ENCODE measurements around the gene VAPA. TPM values are rescaled to one million over a fixed set of nuclear protein-coding genes. Genes with fewer than 3 reads are reported as not detected.
"Not testable (repeated sequence)": the region's sequence is repeated elsewhere in the genome, so short reads cannot be mapped to it uniquely, and the experiment has no call there.

VAPA gene
- total RNA-seq, 4 donors from 2014 or later, result 188 to 221 (median 209) TPM

DNA sequence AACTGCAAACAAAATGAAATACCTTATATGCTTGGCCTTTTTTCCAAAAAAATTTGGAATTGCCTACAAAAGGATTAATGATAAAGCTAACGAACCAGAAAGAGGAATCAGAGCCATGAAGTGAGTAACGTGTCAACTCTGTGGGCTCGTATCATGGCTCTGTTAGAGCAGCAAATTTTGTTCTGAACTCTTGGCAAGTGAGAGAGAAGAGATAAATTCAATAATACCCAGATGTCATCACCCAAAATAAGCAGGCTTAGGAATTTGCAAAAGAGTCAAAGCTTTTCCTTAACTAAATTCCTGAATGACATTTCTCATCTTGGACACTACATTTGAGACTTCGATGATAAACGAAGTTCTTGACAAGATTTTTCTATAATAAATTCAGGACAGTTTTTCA lies 23.6 kb upstream of the VAPA start:
- no peak for DNase-seq (ENCODE audit: low spot score in 2 of 2)
- 65 to 67% methylated on average over 5 of the region's 5 CpGs for WGBS, 2 donors

DNA sequence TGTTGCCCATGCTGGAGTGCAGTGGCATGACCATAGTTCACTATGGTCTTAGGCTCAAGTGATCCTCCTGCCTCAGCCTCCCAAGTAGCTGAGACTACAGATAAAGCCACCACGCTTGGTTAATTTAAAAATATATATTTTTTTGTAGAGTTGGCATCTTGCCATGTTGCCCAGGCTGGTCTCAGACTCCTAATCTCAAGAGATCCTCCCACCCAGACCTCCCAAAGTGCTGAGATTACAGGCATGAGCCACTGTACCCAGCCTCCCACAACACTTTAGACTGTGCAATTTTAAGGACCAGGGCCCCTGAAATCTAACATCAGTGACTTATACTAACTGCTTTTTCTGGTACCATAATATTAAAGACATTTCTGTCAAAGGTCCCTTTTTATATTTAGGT lies 22.9 kb upstream of the VAPA start:
- H3K4me3 ChIP-seq (ENCODE audit: low read depth, poor library complexity, severe bottlenecking), result no peak overlapping the region
- intact Hi-C loops (cut with DNase I; ENCODE audit: low total_unique reads), result no loop called here
- no peak for DNase-seq (ENCODE audit: low spot score in 2 of 2)
- WGBS, 2 donors, result 88 to 93% methylated on average over 1 of the region's 1 CpG
- TF ChIP-seq, protein P1, sequence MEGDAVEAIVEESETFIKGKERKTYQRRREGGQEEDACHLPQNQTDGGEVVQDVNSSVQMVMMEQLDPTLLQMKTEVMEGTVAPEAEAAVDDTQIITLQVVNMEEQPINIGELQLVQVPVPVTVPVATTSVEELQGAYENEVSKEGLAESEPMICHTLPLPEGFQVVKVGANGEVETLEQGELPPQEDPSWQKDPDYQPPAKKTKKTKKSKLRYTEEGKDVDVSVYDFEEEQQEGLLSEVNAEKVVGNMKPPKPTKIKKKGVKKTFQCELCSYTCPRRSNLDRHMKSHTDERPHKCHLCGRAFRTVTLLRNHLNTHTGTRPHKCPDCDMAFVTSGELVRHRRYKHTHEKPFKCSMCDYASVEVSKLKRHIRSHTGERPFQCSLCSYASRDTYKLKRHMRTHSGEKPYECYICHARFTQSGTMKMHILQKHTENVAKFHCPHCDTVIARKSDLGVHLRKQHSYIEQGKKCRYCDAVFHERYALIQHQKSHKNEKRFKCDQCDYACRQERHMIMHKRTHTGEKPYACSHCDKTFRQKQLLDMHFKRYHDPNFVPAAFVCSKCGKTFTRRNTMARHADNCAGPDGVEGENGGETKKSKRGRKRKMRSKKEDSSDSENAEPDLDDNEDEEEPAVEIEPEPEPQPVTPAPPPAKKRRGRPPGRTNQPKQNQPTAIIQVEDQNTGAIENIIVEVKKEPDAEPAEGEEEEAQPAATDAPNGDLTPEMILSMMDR (IDR thresholded peaks at IDR 0.05), result no peak
- no peak for TF ChIP-seq POLR2A (IDR thresholded peaks at IDR 0.05)

More for the DNA sequence above, 23.6 kb upstream of the VAPA start:
- intact Hi-C loops (cut with DNase I; ENCODE audit: low total_unique reads), result no loop called here
- no peak overlapping the region for H3K4me3 ChIP-seq (ENCODE audit: low read depth, poor library complexity, severe bottlenecking)
- no peak for TF ChIP-seq POLR2A (IDR thresholded peaks at IDR 0.05)
- TF ChIP-seq, protein P1 (IDR thresholded peaks at IDR 0.05), result no peak

DNA sequence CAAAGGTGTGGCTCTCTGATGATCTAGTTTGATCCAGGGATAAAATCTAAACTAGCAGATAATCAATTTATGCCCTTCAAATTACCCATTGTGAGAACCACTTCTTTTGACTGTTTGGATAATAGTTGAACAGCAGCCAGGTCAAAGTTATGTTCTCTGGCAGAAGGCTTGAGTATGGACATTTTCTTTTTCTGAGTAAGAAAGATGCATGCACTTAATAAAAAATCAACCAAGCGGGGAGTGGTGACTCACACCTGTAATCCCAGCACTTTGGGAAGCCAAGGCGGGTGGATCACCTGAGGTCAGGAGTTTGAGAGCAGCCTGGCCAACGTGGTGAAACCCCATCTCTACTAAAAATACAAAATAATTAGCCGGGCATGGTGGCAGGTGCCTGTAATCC lies 22.3 kb upstream of the VAPA start:
- DNase-seq (ENCODE audit: low spot score in 2 of 2); intact Hi-C loops (cut with DNase I; ENCODE audit: low total_unique reads); H3K4me3 ChIP-seq (ENCODE audit: low read depth, poor library complexity, severe bottlenecking): not testable (repeated sequence)
- WGBS, 2 donors, result 67 to 83% methylated on average over 4 of the region's 4 CpGs

DNA sequence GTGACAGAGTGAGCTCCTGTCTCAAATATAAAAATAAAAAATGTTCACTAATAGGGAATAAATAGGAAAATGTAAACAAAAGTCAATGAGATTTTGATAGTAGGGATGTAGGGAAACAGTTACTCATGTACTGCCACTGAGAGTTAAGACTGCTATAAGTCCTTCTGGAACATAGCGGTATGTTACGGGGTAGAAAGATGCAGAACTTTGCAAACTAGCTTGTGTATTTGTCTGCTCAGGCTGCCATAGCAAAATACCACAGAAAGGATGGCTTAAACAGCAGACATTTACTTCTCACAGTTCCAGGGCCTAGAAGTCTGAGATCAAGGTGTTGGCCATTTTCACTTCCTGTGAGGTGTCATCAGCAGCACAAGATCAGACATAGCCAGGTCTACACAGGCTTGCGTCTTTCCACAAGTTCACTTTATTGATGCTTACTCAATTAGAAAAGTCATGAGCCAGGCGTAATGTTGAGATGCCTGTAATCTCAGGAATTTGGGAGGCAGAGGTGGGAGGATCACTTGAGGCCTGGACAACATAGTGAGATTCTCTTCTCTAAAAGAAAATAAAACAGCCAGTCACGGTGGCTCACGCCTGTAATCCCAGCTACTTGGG lies 19.3 kb upstream of the VAPA start:
- intact Hi-C loops (cut with DNase I; ENCODE audit: low total_unique reads), result no loop called here
- no peak overlapping the region for H3K4me3 ChIP-seq (ENCODE audit: low read depth, poor library complexity, severe bottlenecking)
- TF ChIP-seq, protein P1 (IDR thresholded peaks at IDR 0.05), result no peak
- TF ChIP-seq POLR2A (IDR thresholded peaks at IDR 0.05), result no peak
- DNase-seq (ENCODE audit: low spot score in 2 of 2), result no peak
- WGBS, 2 donors, result 94% methylated on average over 6 of the region's 6 CpGs

DNA sequence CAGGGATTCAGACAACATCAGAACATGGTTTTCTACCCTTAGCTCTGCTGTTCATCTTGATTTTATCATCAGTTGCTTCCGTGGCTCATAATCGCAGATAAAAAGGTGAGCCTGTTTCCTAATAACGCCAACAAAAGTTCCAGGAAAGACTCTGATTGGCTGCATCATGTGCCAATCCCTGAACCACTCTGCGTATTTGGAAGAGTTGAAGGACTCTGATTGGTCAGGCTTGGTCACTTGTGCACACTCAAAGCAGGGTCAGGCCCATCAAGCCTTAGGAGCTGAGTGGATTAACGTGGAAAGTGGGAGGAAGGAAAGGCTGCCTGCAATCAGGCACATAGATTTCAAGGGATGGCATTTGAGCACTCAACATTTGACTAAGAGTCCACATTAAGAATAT lies 16.7 kb upstream of the VAPA start:
- TF ChIP-seq, protein P1 (IDR thresholded peaks at IDR 0.05), result no peak
- no peak for TF ChIP-seq POLR2A (IDR thresholded peaks at IDR 0.05)
- no peak for DNase-seq (ENCODE audit: low spot score in 2 of 2)
- no peak overlapping the region for H3K4me3 ChIP-seq (ENCODE audit: low read depth, poor library complexity, severe bottlenecking)
- 92 to 95% methylated on average over 5 of the region's 5 CpGs for WGBS, 2 donors
- intact Hi-C loops (cut with DNase I; ENCODE audit: low total_unique reads), result no loop called here

DNA sequence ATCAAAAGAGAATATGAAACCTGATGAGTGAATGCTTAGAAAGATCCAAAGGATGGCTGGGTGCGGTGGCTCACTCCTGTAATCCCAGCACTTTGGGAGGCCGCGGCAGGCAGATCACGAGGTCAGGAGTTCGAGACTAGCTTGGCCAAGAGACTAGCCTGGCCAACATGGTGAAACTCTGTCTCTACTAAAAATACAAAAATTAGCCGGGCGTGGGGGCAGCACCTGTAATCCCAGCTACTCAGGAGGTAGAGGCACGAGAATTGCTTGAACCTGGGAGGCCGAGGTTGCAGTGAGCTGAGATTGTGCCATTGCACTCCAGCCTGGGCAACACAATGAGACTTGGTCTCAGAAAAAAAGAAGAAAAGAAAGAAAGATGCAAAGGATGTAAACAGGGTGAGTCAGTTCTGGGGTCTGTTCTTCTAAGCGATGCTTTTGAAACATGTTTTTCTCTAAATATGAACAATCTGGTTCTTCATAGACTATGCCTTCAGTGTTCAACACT lies 16.0 kb upstream of the VAPA start:
- WGBS, 2 donors, result 92 to 96% methylated on average over 10 of the region's 10 CpGs
- H3K4me3 ChIP-seq (ENCODE audit: low read depth, poor library complexity, severe bottlenecking); intact Hi-C loops (cut with DNase I; ENCODE audit: low total_unique reads); DNase-seq (ENCODE audit: low spot score in 2 of 2): not testable (repeated sequence)

All from lower leg skin (tissue), 4 donors.